Hair follicular keratinocyte (primary cell): Measurements from ENCODE around the gene PCDHA8. TPM values are rescaled to one million over a fixed set of nuclear protein-coding genes. Genes with fewer than 3 reads are reported as not detected.

ENCODE experiments used
- total RNA-seq: library from RNA; depleted of rRNA; stranded (reverse); fragments of >200 nt; gene quantifications from 2 replicates; pipeline ENCODE4 v1.2.3, GENCODE V29; 2015

The PCDHA8 gene, protein sequence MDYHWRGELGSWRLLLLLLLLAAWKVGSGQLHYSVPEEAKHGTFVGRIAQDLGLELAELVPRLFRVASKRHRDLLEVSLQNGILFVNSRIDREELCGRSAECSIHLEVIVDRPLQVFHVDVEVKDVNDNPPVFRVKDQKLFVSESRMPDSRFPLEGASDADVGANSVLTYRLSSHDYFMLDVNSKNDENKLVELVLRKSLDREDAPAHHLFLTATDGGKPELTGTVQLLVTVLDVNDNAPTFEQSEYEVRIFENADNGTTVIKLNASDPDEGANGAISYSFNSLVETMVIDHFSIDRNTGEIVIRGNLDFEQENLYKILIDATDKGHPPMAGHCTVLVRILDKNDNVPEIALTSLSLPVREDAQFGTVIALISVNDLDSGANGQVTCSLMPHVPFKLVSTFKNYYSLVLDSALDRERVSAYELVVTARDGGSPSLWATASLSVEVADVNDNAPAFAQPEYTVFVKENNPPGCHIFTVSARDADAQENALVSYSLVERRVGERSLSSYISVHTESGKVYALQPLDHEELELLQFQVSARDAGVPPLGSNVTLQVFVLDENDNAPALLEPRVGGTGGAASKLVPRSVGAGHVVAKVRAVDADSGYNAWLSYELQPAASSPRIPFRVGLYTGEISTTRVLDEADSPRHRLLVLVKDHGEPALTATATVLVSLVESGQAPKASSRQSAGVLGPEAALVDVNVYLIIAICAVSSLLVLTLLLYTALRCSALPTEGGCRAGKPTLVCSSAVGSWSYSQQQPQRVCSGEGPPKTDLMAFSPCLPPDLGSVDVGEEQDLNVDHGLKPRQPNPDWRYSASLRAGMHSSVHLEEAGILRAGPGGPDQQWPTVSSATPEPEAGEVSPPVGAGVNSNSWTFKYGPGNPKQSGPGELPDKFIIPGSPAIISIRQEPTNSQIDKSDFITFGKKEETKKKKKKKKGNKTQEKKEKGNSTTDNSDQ
- not detected in 2 replicates for total RNA-seq

GRCh38 chr5:140840978-140841962 lies at the start of gene PCDHA8:
PCDHA8 (plus strand) TSS chr5:140841187; CDS start chr5:140841322, 135 bp downstream.

DNA sequence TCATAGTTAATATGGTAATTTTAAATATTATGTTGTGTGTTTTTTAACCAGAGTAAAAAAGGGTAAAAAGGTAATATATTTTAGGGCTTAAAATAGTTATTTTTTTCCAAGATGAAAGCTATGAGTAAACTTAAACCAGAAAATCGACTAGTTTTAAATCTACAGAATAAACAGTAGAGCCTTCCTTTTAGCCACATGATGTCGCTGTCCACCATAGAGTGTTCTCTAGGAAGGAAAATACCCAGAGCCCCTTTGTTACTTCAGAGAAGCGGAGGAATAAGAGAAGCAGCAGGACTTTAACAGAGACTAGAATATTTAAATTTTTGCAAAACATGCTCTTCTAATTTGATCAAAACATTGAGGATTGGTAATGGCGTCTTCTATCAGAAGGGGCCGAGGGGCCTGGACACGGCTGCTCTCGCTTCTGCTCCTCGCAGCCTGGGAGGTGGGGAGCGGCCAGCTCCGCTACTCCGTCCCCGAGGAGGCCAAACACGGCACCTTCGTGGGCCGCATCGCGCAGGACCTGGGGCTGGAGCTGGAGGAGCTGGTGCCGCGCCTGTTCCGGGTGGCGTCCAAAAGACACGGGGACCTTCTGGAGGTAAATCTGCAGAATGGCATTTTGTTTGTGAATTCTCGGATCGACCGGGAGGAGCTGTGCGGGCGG lies 46.3 kb upstream of the PCDHA8 start, which contains the start of gene PCDHA2:
TSS of gene PCDHA2 (plus strand) at position 258 of the 664 bp plus-strand sequence.

GRCh38 chr5:140800816-140801493 lies 40.0 kb upstream of the PCDHA8 start, which contains the start of gene PCDHA3:
PCDHA3 (plus strand) TSS chr5:140801057.

DNA sequence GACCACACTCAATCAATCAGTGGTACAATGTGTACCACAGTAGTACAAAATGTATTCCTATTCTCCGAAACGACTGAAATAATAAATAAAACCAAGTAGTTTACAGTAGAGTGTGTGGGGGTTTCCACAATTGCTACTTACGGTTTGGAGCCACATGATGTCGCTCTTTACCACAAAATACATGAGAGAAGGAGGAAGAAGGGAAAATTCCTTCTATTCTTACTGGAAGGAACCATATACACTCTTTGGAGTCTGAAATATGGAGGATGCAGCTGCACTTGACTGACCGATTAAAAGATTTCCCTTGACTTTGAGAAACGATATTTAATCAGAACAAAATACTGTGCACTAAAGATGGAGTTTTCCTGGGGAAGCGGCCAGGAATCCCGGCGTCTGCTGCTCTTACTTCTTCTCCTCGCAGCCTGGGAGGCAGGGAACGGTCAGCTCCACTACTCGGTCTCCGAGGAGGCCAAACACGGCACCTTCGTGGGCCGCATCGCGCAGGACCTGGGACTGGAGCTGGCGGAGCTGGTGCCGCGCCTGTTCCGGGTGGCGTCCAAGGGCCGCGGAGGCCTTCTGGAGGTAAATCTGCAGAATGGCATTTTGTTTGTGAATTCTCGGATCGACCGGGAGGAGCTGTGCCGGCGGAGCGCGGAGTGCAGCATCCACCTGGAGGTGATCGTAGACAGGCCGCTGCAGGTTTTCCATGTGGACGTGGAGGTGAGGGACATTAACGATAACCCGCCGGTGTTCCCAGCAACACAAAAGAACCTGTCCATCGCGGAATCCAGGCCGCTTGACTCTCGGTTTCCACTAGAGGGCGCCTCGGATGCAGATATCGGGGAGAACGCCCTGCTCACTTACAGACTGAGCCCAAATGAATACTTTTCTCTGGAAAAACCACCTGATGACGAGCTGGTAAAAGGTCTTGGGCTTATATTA lies 33.9 kb upstream of the PCDHA8 start, which contains the start of gene PCDHA4:
TSS of gene PCDHA4 (plus strand) at position 235 of the 942 bp plus-strand sequence.

DNA sequence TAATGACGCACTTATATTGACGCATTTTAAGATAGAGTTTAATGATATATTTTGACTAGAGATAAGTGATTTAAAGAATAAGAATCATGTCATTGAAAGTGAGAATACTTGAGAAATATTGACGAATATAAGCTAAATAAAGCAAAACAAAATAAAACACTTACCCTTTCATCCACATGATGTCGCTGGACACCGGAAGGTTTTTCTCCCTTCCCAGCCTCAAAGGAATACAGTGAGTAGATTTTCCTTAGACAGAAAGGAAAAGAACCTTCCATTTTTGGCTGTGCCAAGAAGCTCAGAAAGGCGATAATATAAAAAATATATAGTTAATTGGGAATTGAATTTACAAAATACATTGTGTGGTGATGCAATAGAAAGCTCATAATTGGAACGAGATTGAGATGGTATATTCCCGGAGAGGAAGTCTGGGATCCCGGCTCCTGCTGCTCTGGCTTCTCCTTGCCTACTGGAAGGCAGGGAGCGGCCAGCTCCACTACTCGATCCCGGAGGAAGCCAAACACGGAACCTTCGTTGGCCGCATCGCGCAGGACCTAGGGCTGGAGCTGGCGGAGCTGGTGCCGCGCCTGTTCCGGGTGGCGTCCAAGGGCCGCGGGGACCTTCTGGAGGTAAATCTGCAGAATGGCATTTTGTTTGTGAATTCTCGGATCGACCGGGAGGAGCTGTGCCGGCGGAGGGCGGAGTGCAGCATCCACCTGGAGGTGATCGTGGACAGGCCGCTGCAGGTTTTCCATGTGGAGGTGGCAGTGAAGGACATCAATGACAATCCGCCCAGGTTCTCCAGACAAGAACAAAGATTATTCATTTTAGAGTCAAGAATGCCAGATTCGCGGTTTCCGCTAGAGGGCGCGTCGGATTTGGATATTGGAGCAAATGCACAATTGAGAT lies 19.4 kb upstream of the PCDHA8 start, which contains the start of gene PCDHA5:
TSS of gene PCDHA5 (plus strand) at position 239 of the 906 bp plus-strand sequence.

GRCh38 chr5:140827704-140828361 lies 13.2 kb upstream of the PCDHA8 start, which contains the start of gene PCDHA6:
PCDHA6 (plus strand) TSS chr5:140827960; CDS start chr5:140828092, 132 bp downstream.

GRCh38 chr5:140833993-140834392 lies 7.0 kb upstream of the PCDHA8 start, which contains the start of gene PCDHA7:
PCDHA7 (plus strand) TSS chr5:140834269; CDS start chr5:140834384, 115 bp downstream.

DNA sequence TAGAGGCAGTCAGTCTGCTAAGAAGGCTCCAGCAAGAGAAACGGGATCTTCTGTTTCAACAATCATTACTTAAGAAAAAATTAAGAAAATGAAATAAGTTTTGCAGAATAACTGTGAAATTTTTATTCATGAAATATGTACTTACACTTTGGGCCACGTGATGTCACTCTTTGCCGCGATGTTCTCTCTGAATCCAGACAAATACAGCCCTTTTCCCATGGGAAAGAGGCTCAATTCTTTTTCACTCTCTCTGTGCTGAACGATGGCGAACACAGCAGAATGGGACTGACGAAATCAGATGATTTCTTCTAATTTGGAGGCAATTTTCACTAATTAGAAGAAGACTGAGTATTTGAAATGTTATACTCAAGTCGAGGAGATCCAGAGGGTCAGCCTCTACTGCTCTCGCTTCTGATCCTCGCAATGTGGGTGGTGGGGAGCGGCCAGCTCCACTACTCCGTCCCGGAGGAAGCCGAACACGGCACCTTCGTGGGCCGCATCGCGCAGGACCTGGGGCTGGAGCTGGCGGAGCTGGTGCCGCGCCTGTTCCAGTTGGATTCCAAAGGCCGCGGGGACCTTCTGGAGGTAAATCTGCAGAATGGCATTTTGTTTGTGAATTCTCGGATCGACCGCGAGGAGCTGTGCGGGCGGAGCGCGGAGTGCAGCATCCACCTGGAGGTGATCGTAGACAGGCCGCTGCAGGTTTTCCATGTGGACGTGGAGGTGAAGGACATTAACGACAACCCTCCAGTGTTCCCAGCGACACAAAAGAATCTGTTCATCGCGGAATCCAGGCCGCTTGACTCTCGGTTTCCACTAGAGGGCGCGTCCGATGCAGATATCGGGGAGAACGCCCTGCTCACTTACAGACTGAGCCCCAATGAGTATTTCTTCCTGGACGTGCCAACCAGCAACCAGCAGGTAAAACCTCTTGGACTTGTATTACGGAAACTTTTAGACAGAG lies 7.4 kb downstream of the PCDHA8 start, which contains the start of gene PCDHA9:
TSS of gene PCDHA9 (plus strand) at position 244 of the 964 bp plus-strand sequence. CDS start at position 358, 114 bp downstream.

GRCh38 chr5:140855772-140856674 lies 15.0 kb downstream of the PCDHA8 start, which contains the start of gene PCDHA10:
PCDHA10 (plus strand) TSS chr5:140855897; CDS start chr5:140856049, 152 bp downstream.

GRCh38 chr5:140868721-140869554 lies 28.0 kb downstream of the PCDHA8 start, which contains the start of gene PCDHA11:
PCDHA11 (plus strand) TSS chr5:140868957; CDS start chr5:140869104, 147 bp downstream.

GRCh38 chr5:140875085-140876065 lies 34.4 kb downstream of the PCDHA8 start, which contains the start of gene PCDHA12:
PCDHA12 (plus strand) TSS chr5:140875308; CDS start chr5:140875473, 165 bp downstream.

GRCh38 chr5:140881889-140882590 lies 41.1 kb downstream of the PCDHA8 start, which contains the start of gene PCDHA13:
PCDHA13 (plus strand) TSS chr5:140882124; CDS start chr5:140882269, 145 bp downstream.

